Prostate gland (tissue), 2 donors: Measurements from ENCODE around the gene CREB1.

Experiments
- CTCF ChIP-seq, 4 experiments: fragments of 200-600 bp in 2 of 4; fragments of 450-650 bp in 2 of 4; sonication (generic) in 2 of 4; IDR thresholded peaks; 1 replicate in 3 of 4; 2 replicates in 1 of 4; pipeline ENCODE4 v1.5.1; 2016 to 2019; ENCODE audit warnings: antibody characterized with exemption in 4 of 4, mild to moderate bottlenecking in 2 of 4, moderate library complexity in 2 of 4
- POLR2A ChIP-seq: fragments of 450-650 bp; IDR thresholded peaks from one replicate; pipeline ENCODE4 v1.6.1; 2016; ENCODE audit warnings: antibody characterized with exemption, mild to moderate bottlenecking
- POLR2AphosphoS5 ChIP-seq: sonication (generic); formaldehyde crosslinking; IDR thresholded peaks from one replicate; pipeline ENCODE4 v1.6.1; 2017; ENCODE audit warnings: antibody characterized with exemption

- no peak for TF ChIP-seq CTCF (IDR thresholded peaks at IDR 0.05)
- no peak for TF ChIP-seq POLR2A
- no peak for TF ChIP-seq POLR2AphosphoS5
Measured at GRCh38 chr2:207567671-207568070, 37.9 kb downstream of the CREB1 start.
